ENCODE data around the gene APOL3.
A peak's percentile ranks its signal among the peaks of the same experiment; 100 is the strongest.

Gene APOL3

GRCh38 chr22:36111316-36111715 is 49.2 kb downstream of the APOL3 start:
- H3K27ac ChIP-seq (ENCODE audit: poor library complexity, severe bottlenecking) = no peak overlapping the region
- H3K27me3 ChIP-seq (ENCODE audit: insufficient read depth, poor library complexity, severe bottlenecking) = no peaks in the 10 kb centered on the region
- no peak for TF ChIP-seq CTCF (IDR thresholded peaks at IDR 0.05; ENCODE audit: poor library complexity, severe bottlenecking)
- no peak overlapping the region for H3K4me3 ChIP-seq (ENCODE audit: severe bottlenecking)
- ATAC-seq (ENCODE audit: low read depth) (no peak), DNase-seq (ENCODE audit: low spot score) (no peak)
- no peaks in the 10 kb centered on the region for H3K36me3 ChIP-seq (ENCODE audit: low read depth)
- H3K4me1 ChIP-seq (ENCODE audit: insufficient read depth, poor library complexity, severe bottlenecking) = no peaks in the 10 kb centered on the region
- no peaks in the 10 kb centered on the region for H3K9me3 ChIP-seq (ENCODE audit: severe bottlenecking)

DNA sequence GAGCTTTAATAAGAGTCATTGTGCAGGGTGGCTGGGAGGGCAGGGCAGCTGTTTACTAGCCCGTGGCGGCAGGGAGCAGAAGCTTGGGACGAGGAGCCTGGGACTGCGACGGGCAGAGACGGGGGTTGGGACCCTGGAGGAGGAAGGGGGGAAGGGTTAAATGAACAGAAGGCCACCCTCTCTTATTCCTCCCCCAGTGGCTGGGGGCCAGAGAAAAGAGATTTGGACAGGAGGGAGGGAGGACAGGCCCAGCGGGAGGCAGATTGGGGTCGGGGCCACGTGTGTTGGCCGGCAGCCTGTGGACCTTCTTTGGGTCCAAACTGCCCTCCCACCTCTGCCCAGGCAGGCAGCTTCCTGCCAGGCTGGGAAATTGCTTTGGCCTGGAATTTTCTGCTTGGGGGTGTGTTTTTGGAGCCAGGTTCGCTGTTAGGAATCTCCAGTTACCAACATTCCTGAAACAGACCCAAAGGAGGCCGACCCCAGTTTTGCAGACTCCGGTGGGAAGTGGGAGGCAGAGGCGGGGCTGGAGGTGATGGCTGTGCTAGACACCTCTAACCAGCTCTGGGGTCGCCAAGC is 50.2 kb downstream of the APOL3 start:
- DNase-seq (ENCODE audit: low spot score) = no peak
- Histone ChIP-seq H3K9me3 (ENCODE audit: severe bottlenecking) (no peaks in the 10 kb centered on the region), H3K27me3 (ENCODE audit: insufficient read depth, poor library complexity, severe bottlenecking) (no peaks in the 10 kb centered on the region), H3K36me3 (ENCODE audit: low read depth) (no peaks in the 10 kb centered on the region), H3K4me1 (ENCODE audit: insufficient read depth, poor library complexity, severe bottlenecking) (no peaks in the 10 kb centered on the region), H3K4me3 (ENCODE audit: severe bottlenecking) (no peak overlapping the region), H3K27ac (ENCODE audit: poor library complexity, severe bottlenecking) (no peak overlapping the region)
- no peak for TF ChIP-seq CTCF (IDR thresholded peaks at IDR 0.05; ENCODE audit: poor library complexity, severe bottlenecking)
- no peak for ATAC-seq (ENCODE audit: low read depth)

- Histone ChIP-seq H3K4me3 (ENCODE audit: severe bottlenecking) (no peak overlapping the region), H3K27me3 (ENCODE audit: insufficient read depth, poor library complexity, severe bottlenecking) (no peaks in the 10 kb centered on the region), H3K36me3 (ENCODE audit: low read depth) (no peaks in the 10 kb centered on the region), H3K9me3 (ENCODE audit: severe bottlenecking) (no peaks in the 10 kb centered on the region), H3K4me1 (ENCODE audit: insufficient read depth, poor library complexity, severe bottlenecking) (no peaks in the 10 kb centered on the region), H3K27ac (ENCODE audit: poor library complexity, severe bottlenecking) (no peak overlapping the region)
- DNase-seq (ENCODE audit: low spot score) (no peak), ATAC-seq (ENCODE audit: low read depth) (no peak)
- TF ChIP-seq CTCF (IDR thresholded peaks at IDR 0.05; ENCODE audit: poor library complexity, severe bottlenecking) = no peak
These were observed 53.1 kb downstream of the APOL3 start for GRCh38 chr22:36107436-36107835.

GRCh38 chr22:36106910-36107309 is 53.6 kb downstream of the APOL3 start:
- no peak for ATAC-seq (ENCODE audit: low read depth)
- no peak overlapping the region for H3K4me3 ChIP-seq (ENCODE audit: severe bottlenecking)
- H3K27me3 ChIP-seq (ENCODE audit: insufficient read depth, poor library complexity, severe bottlenecking) = no peaks in the 10 kb centered on the region
- no peak for TF ChIP-seq CTCF (IDR thresholded peaks at IDR 0.05; ENCODE audit: poor library complexity, severe bottlenecking)
- H3K36me3 ChIP-seq (ENCODE audit: low read depth) = no peaks in the 10 kb centered on the region
- no peak for DNase-seq (ENCODE audit: low spot score)
- H3K4me1 ChIP-seq (ENCODE audit: insufficient read depth, poor library complexity, severe bottlenecking) = no peaks in the 10 kb centered on the region
- H3K27ac ChIP-seq (ENCODE audit: poor library complexity, severe bottlenecking) = no peak overlapping the region
- H3K9me3 ChIP-seq (ENCODE audit: severe bottlenecking) = no peaks in the 10 kb centered on the region

DNA sequence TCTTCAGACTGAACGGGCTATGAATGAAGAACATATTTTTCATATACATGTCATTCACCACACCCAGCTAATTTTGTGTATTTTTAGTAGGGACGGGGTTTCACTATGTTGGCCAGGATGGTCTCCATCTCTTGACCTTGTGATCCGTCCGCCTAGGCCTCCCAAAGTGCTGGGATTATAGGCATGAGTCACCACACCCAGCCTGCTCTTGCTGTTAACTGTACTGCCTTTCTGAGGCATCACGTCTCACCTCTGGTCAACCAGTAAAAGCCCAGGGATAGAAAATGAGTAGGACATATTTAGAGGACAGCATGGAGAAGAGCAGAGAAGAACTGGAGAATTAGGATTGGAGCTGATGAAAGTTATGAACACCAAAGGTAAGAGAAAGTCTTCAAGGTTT is 55.6 kb downstream of the APOL3 start:
- TF ChIP-seq CTCF (IDR thresholded peaks at IDR 0.05; ENCODE audit: poor library complexity, severe bottlenecking) = no peak
- ATAC-seq (ENCODE audit: low read depth) = no peak

More for the DNA sequence above, 55.6 kb downstream of the APOL3 start:
- Histone ChIP-seq H3K4me1 (ENCODE audit: insufficient read depth, poor library complexity, severe bottlenecking) (no peaks in the 10 kb centered on the region), H3K9me3 (ENCODE audit: severe bottlenecking) (no peaks in the 10 kb centered on the region), H3K4me3 (ENCODE audit: severe bottlenecking) (no peak overlapping the region), H3K27me3 (ENCODE audit: insufficient read depth, poor library complexity, severe bottlenecking) (no peaks in the 10 kb centered on the region), H3K27ac (ENCODE audit: poor library complexity, severe bottlenecking) (no peak overlapping the region), H3K36me3 (ENCODE audit: low read depth) (no peaks in the 10 kb centered on the region)
- DNase-seq (ENCODE audit: low spot score) = peak; percentile 3

Data from RWPE2 (cell line).